ENCODE data around the gene CAPN9. TPM values are rescaled to one million over a fixed set of nuclear protein-coding genes. Genes with fewer than 3 reads are reported as not detected.

CAPN9 gene
- total RNA-seq, 1 donor from 2014 or later: 0.72 TPM

- Mint-ChIP-seq H3K4me1 (ENCODE audit: unreplicated experiment) (peaks cover 7% of the 10 kb centered on the region), H3K36me3 (no peaks in the 10 kb centered on the region), H3K27ac (no peak overlapping the region), H3K9me3 (no peaks in the 10 kb centered on the region), H3K27me3 (peaks cover 4% of the 10 kb centered on the region), H3K4me3 (no peak overlapping the region)
- DNase-seq (ENCODE audit: extremely low spot score, unreplicated experiment): no peak
- peak; percentile 58 for TF ChIP-seq CTCF (conservative IDR thresholded peaks at IDR 0.05)
Observed at GRCh38 chr1:230772457-230773395, 25.5 kb downstream of the CAPN9 start.

DNA sequence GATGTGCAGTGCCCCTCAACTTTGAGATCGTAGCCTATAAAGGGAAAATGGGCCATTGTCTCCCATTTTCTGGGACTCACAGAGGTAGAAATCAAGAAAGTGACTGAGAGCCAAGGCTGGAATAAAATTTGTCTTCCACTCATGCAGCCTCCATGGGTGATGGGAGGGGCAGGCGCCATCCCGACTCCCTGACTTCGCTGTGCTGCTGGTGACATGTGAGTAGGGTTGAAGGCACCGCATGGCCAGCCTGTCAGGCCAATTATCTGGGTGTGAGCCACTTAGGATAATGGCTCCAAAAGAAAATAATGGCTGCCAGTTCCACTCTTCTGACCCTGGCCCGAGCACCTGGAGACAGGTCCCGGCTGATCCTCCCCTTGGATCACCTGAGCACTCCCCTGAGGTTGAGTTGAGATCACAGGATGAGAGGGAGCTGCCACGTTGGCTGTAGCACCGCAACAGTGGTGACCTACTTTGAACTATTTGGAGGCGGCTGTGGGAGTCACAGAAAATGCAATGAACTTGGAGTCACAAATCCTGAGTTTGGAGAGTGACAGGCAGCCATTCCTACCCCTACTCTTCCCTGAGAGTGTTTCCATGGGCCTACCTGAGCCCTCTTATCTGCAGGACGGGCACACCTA, 26.3 kb downstream of the CAPN9 start:
- Mint-ChIP-seq H3K4me3 (no peak overlapping the region), H3K9me3 (no peaks in the 10 kb centered on the region), H3K27me3 (peaks cover 4% of the 10 kb centered on the region), H3K36me3 (no peaks in the 10 kb centered on the region), H3K4me1 (ENCODE audit: unreplicated experiment) (peaks cover 7% of the 10 kb centered on the region), H3K27ac (no peak overlapping the region)
- no peak for DNase-seq (ENCODE audit: extremely low spot score, unreplicated experiment)
- TF ChIP-seq CTCF (conservative IDR thresholded peaks at IDR 0.05): no peak

DNA sequence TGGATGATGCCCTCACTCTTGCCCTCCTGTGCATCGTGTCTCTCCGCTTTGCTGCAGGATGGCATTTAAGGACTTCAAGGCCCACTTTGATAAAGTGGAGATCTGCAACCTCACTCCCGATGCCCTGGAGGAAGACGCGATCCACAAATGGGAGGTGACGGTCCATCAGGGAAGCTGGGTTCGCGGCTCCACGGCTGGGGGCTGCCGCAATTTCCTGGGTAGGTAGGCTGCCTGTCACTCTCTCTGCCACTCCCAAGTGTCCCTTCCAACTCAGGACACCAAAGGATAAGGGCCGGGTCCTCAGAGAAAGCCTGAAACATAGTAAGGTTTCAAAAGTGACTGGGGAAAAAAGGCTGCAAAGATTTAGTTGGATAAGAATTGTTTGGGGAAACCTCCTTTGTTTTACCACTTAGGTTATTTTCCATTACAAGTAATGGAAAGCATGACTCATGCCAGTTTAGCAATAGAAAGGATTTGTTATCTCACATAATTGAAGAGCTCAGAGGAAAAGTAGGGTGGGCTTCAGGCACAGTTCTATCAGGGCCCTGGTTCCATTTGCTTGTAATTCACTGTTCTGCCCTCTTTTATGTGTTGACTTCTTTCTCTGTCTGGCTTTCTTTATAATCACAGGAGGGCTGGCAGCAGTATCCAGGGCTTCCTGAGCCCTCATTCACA, 31.9 kb downstream of the CAPN9 start:
- Mint-ChIP-seq H3K36me3 (no peaks in the 10 kb centered on the region), H3K4me3 (no peak overlapping the region), H3K4me1 (ENCODE audit: unreplicated experiment) (no peaks in the 10 kb centered on the region), H3K27me3 (peaks cover 4% of the 10 kb centered on the region), H3K27ac (no peak overlapping the region), H3K9me3 (no peaks in the 10 kb centered on the region)
- DNase-seq (ENCODE audit: extremely low spot score, unreplicated experiment): no peak
- no peak for TF ChIP-seq CTCF (conservative IDR thresholded peaks at IDR 0.05)

DNA sequence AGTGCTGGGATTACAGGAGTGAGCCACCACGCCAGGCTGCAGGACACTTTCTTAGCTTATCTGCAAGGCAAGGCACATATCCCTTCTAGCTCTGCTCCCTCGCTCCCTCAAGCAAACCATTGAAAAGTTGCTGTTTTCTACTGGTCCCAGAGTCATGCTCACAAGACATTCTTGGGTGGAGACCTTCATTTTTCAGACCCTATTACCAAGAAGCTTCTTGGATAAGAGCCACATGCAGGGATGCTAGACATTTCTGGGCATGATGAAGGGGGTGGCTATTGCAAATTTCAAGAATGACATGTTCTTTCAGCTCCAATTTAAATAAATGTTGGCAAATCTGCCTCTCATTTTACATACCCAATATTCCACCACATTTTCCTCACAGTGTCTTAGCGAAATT, 33.9 kb downstream of the CAPN9 start:
- H3K4me3 Mint-ChIP-seq: no peak overlapping the region
- no peak overlapping the region for H3K27ac Mint-ChIP-seq
- H3K9me3 Mint-ChIP-seq: no peaks in the 10 kb centered on the region
- H3K36me3 Mint-ChIP-seq: no peaks in the 10 kb centered on the region
- no peak for TF ChIP-seq CTCF (conservative IDR thresholded peaks at IDR 0.05)
- H3K4me1 Mint-ChIP-seq (ENCODE audit: unreplicated experiment): no peaks in the 10 kb centered on the region
- H3K27me3 Mint-ChIP-seq: peaks cover 4% of the 10 kb centered on the region
- DNase-seq (ENCODE audit: extremely low spot score, unreplicated experiment): no peak

GRCh38 chr1:230781594-230781993, 34.4 kb downstream of the CAPN9 start:
- Mint-ChIP-seq H3K27ac (no peak overlapping the region), H3K36me3 (no peaks in the 10 kb centered on the region), H3K9me3 (no peaks in the 10 kb centered on the region), H3K4me3 (no peak overlapping the region), H3K4me1 (ENCODE audit: unreplicated experiment) (no peaks in the 10 kb centered on the region), H3K27me3 (peaks cover 4% of the 10 kb centered on the region)
- DNase-seq (ENCODE audit: extremely low spot score, unreplicated experiment): no peak
- no peak for TF ChIP-seq CTCF (conservative IDR thresholded peaks at IDR 0.05)
